Natural killer cell treated with Interleukin-12 subunit alpha and Interleukin-12 subunit beta and Interleukin-15 and Interleukin-18, amount 100 ng/mL, for 72 hours (primary cell): Measurements from ENCODE around the gene GADD45A. TPM values are rescaled to one million over a fixed set of nuclear protein-coding genes. Genes with fewer than 3 reads are reported as not detected.

ENCODE experiments used
- total RNA-seq, 2 donors: library from RNA; stranded (reverse); gene quantifications; one replicate each; pipeline ENCODE4 v1.2.3, GENCODE V29; 2022

Gene GADD45A
- total RNA-seq, 2 donors from 2014 or later, result 28.3 to 36.1 TPM

Other genes with a start within 250 kb of the GADD45A start
- under 1 TPM; 0.21 to 0.28 TPM for gene GNG12, start 148.3 kb downstream of the GADD45A start, total RNA-seq